HCT116 (cell line): ENCODE results near the gene RAC2. TPM values are rescaled to one million over a fixed set of nuclear protein-coding genes. Genes with fewer than 3 reads are reported as not detected.

ENCODE experiments used
- ATAC-seq: fragments of 200-7000 bp; cut with Tn5 transposase; 2 replicates; pipeline ENCODE4 v1.9.1; 2020; ENCODE audit warnings: mild to moderate bottlenecking, moderate library complexity
- BruUV-seq: library from RNA; stranded (reverse); fragments of 400-500 nt; replicated peaks from 2 replicates; lab custom pipeline; 2021; lab: Mats Ljungman, UMichigan
- CTCF ChIA-PET: fragments of 300-600 bp; sonication (Branson Sonifier 250); formaldehyde crosslinking; loops from one replicate; lab custom pipeline; 2021; ENCODE audit warnings: antibody characterized with exemption; lab: Charles Lee
- POLR2A ChIA-PET: fragments of 300-600, 350-600 bp; sonication (Branson Sonifier 250); formaldehyde crosslinking; loops from one replicate; lab custom pipeline; 2021; ENCODE audit warnings: antibody characterized with exemption; lab: Charles Lee
- RAD21 ChIA-PET, 2 experiments: fragments of 300-600 bp; sonication (Branson Sonifier 250); formaldehyde crosslinking; loops; one replicate each; lab custom pipeline; 2023; ENCODE audit warnings: low total read pairs in 2 of 2; ENCODE audit not compliant: uncharacterized antibody in 2 of 2, unreplicated experiment in 2 of 2, low non-redundant PET in 1 of 2; lab: Charles Lee
- DNase-seq: peaks from one replicate; pipeline ENCODE4 v3.0.0-alpha.2; 2010; ENCODE audit warnings: low read depth, low spot score
- H2AFZ ChIP-seq: fragments of 200-600 bp; shearing (Covaris generic), sonication (generic); 2 replicates; pipeline ENCODE4 v1.6.1; 2017; ENCODE audit warnings: low read depth, mixed run types, mixed read lengths, antibody characterized with exemption, low read length; ENCODE audit not compliant: poor library complexity, severe bottlenecking
- H3K27ac ChIP-seq: 2 replicates; pipeline ENCODE4 v1.5.1; 2012; ENCODE audit warnings: low read depth, low read length
- H3K27me3 ChIP-seq: fragments of 200-600 bp; sonication (generic); 2 replicates; pipeline ENCODE4 v1.6.1; 2016; ENCODE audit warnings: mixed run types, low read length, mixed read lengths; ENCODE audit not compliant: insufficient read depth
- H3K36me3 ChIP-seq, 2 experiments: fragments of 200-500 bp in 1 of 2; fragments of 200-600 bp in 1 of 2; sonication (Bioruptor generic) in 1 of 2; sonication (generic) in 1 of 2; 2 replicates each; pipeline versions ENCODE4 v1.5.1 to v1.6.1; 2014 to 2016; ENCODE audit warnings: low read length in 2 of 2, inconsistent platforms in 1 of 2, mixed read lengths in 1 of 2, mixed run types in 1 of 2; ENCODE audit not compliant: insufficient read depth in 2 of 2, control insufficient read depth in 1 of 2
- H3K4me1 ChIP-seq, 2 experiments: fragments of 200-600 bp in 1 of 2; sonication (generic) in 1 of 2; 2 replicates each; pipeline versions ENCODE4 v1.5.1 to v1.6.1; 2012 to 2017; ENCODE audit warnings: low read length in 2 of 2, inconsistent platforms in 1 of 2, mild to moderate bottlenecking in 1 of 2, mixed read lengths in 1 of 2, mixed run types in 1 of 2, moderate library complexity in 1 of 2; ENCODE audit not compliant: insufficient read depth in 2 of 2, control insufficient read depth in 1 of 2
- H3K4me2 ChIP-seq: fragments of 200-600 bp; sonication (generic); 2 replicates; pipeline ENCODE4 v1.6.1; 2017; ENCODE audit warnings: mixed run types, low read length, mixed read lengths
- H3K4me3 ChIP-seq, 2 experiments: fragments of 200-600 bp in 1 of 2; sonication (generic) in 1 of 2; replicated peaks in 1 of 2; 2 replicates each; pipeline ENCODE4 v1.5.1; 2011 to 2016; ENCODE audit warnings: low read length in 2 of 2, control low read depth in 1 of 2, low read depth in 1 of 2, mild to moderate bottlenecking in 1 of 2, mixed read lengths in 1 of 2, mixed run types in 1 of 2
- H3K79me2 ChIP-seq: fragments of 200-600 bp; sonication (generic); 2 replicates; pipeline ENCODE4 v1.6.1; 2017; ENCODE audit warnings: mild to moderate bottlenecking, mixed run types, low read length, moderate library complexity, mixed read lengths; ENCODE audit not compliant: insufficient read depth
- H3K9ac ChIP-seq: fragments of 200-600 bp; sonication (generic); 2 replicates; pipeline ENCODE4 v1.6.1; 2016; ENCODE audit warnings: low read length, mixed read lengths
- H3K9me2 ChIP-seq: fragments of 200-600 bp; sonication (generic), shearing (Covaris generic); 2 replicates; pipeline ENCODE4 v1.6.1; 2017; ENCODE audit warnings: mixed run types, mild to moderate bottlenecking, moderate library complexity; ENCODE audit not compliant: insufficient read depth
- H3K9me3 ChIP-seq, 2 experiments: fragments of 200-500 bp in 1 of 2; fragments of 200-600 bp in 1 of 2; sonication (Bioruptor generic) in 1 of 2; sonication (generic) in 1 of 2; 2 replicates each; pipeline ENCODE4 v1.6.1; 2014 to 2017; ENCODE audit warnings: low read length in 2 of 2, mixed read lengths in 2 of 2, inconsistent platforms in 1 of 2, low read depth in 1 of 2, mild to moderate bottlenecking in 1 of 2, mixed run types in 1 of 2, moderate library complexity in 1 of 2; ENCODE audit not compliant: control insufficient read depth in 1 of 2, insufficient read depth in 1 of 2
- H4K20me1 ChIP-seq: fragments of 200-600 bp; sonication (generic), shearing (Covaris generic); 2 replicates; pipeline ENCODE4 v1.6.1; 2017; ENCODE audit warnings: mixed run types, mild to moderate bottlenecking, moderate library complexity; ENCODE audit not compliant: insufficient read depth
- CBX3 ChIP-seq: IDR thresholded peaks from 2 replicates; pipeline ENCODE4 v1.6.1; 2012; ENCODE audit warnings: low read depth
- EGR1 ChIP-seq: IDR thresholded peaks from 2 replicates; pipeline ENCODE4 v1.6.1; 2012; ENCODE audit warnings: low read depth
- EZH2phosphoT487 ChIP-seq: fragments of 200-600 bp; IDR thresholded peaks from 2 replicates; pipeline ENCODE4 v1.6.1; 2018; ENCODE audit warnings: antibody characterized with exemption, borderline replicate concordance
- JUND ChIP-seq: IDR thresholded peaks from 2 replicates; pipeline ENCODE4 v1.6.1; 2012
- POLR2AphosphoS5 ChIP-seq: IDR thresholded peaks from 2 replicates; pipeline ENCODE4 v1.6.1; 2011; ENCODE audit warnings: mild to moderate bottlenecking, low read depth, low read length, moderate library complexity
- SP1 ChIP-seq: IDR thresholded peaks from 2 replicates; pipeline ENCODE4 v1.6.1; 2012; ENCODE audit warnings: low read depth
- TCF7L2 ChIP-seq: IDR thresholded peaks from 2 replicates; pipeline ENCODE4 v1.7.0; 2011; ENCODE audit warnings: borderline replicate concordance, inconsistent platforms; ENCODE audit not compliant: insufficient read depth, insufficient read length; ENCODE audit errors: extremely low read depth
- intact Hi-C: fragments of 100-400 bp; cut with micrococcal nuclease; formaldehyde crosslinking; loops from 2 replicates; pipeline ENCODE4 v1.10.0; 2022
- total RNA-seq: library from RNA; stranded (reverse); gene quantifications from one replicate; pipeline ENCODE4 v1.2.1, GENCODE V29; 2021; ENCODE audit not compliant: unreplicated experiment
- TF ChIP-seq, protein P1 (sequence below): IDR thresholded peaks from 2 replicates; pipeline ENCODE4 v1.6.1; 2011; ENCODE audit warnings: mild to moderate bottlenecking, low read length, moderate library complexity; ENCODE audit not compliant: insufficient replicate concordance; ENCODE audit errors: extremely low read depth
- TF ChIP-seq, protein P2 (sequence below): IDR thresholded peaks from 2 replicates; pipeline ENCODE4 v1.6.1; 2012; ENCODE audit warnings: low read depth
- TF ChIP-seq, protein P3 (sequence below), 3 experiments: fragments of 200-600 bp in 1 of 3; sonication (generic) in 1 of 3; IDR thresholded peaks in 2 of 3; conservative IDR thresholded peaks in 1 of 3; 2 replicates each; pipeline ENCODE4 v1.5.1; 2012 to 2017; ENCODE audit warnings: low read depth in 2 of 3, low read length in 2 of 3, antibody characterized with exemption in 1 of 3, borderline replicate concordance in 1 of 3, control low read depth in 1 of 3, mild to moderate bottlenecking in 1 of 3, mixed read lengths in 1 of 3, mixed run types in 1 of 3, moderate library complexity in 1 of 3; ENCODE audit not compliant: insufficient read depth in 1 of 3
- TF ChIP-seq, protein P4 (sequence below): IDR thresholded peaks from 2 replicates; pipeline ENCODE4 v1.6.1; 2012

Gene RAC2
- total RNA-seq, 1 experiment from 2014 or later: 62.0 TPM

DNA sequence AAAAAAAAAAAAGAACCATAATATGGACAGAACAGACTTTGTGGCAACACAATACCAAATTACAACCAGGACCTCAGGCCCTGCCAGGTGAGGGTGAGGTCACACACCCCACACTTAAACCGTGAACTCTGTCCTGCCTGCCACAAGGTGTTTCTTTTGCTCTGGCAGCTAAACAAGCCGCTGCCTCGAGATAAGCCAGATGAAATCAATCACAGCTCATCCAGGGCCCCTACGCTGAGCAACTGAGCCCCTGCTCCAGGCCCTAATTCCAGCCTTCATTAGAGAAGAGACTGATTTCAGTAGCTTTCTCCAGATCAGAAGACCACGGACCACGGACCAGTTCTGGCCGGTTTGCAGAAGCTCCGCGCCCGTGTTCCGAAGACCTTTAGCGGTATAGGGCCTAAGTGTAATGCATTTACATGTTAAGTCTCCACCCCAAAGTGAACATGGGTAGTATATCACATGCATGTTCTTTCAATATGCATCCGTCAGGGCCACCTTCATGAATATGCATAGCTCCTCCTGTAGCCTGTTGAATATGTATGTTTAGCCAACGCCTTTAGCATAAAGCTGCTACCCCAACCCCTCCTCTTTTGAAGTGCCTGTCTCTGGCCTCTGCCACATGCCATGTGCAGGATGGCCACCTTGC is 14.8 kb upstream of the RAC2 start:
- ChIA-PET RAD21 (interaction anchor here (0.8 to 1.5 kb wide), 3 partner anchors 34 to 59 kb away, joined by 3 to 5 read pairs (median 3); no protein-coding TSS in a partner anchor), CTCF (interaction anchor here (0.6 to 3.8 kb wide), 24 partner anchors 9 to 630 kb away, joined by 3 to 44 read pairs (median 4); partner anchors contain the start of genes C1QTNF6, IFT27 and RAC2), POLR2A (interaction anchor here (0.9 to 1.4 kb wide), 5 partner anchors 9 to 456 kb away, joined by 3 to 6 read pairs (median 3); no protein-coding TSS in a partner anchor)
- Histone ChIP-seq H3K4me1 (peaks cover 36 to 51% of the 10 kb centered on the region in 2 experiments), H2AFZ (peak overlapping the region; percentile 70), H3K9me3 (peaks cover 0 to 4% of the 10 kb centered on the region in 2 experiments; a peak in 1 of 4 replicates), H4K20me1 (no peaks in the 10 kb centered on the region), H3K9ac (peak overlapping the region; percentile 33; the same call in 1 of the 2 replicates), H3K9me2 (no peaks in the 10 kb centered on the region), H3K4me3 (peak overlapping the region; percentile 15 to 35; a peak in 3 of 4 replicates), H3K27me3 (no peaks in the 10 kb centered on the region), H3K36me3 (no peaks in the 10 kb centered on the region), H3K79me2 (no peaks in the 10 kb centered on the region), H3K4me2 (peak overlapping the region; percentile 76), H3K27ac (peak overlapping the region; percentile 3; the same call in 1 of the 2 replicates)
- DNase-seq (no peak), ATAC-seq (peak; percentile 35; the same call in 1 of the 2 replicates)
- intact Hi-C loops: loop anchor here (1.0 to 2.0 kb wide), 2 partner anchors 93 to 198 kb away; no protein-coding TSS in a partner anchor
- BruUV-seq: no TSS peak
- TF ChIP-seq JUND: no peak
- TF ChIP-seq, protein P1, sequence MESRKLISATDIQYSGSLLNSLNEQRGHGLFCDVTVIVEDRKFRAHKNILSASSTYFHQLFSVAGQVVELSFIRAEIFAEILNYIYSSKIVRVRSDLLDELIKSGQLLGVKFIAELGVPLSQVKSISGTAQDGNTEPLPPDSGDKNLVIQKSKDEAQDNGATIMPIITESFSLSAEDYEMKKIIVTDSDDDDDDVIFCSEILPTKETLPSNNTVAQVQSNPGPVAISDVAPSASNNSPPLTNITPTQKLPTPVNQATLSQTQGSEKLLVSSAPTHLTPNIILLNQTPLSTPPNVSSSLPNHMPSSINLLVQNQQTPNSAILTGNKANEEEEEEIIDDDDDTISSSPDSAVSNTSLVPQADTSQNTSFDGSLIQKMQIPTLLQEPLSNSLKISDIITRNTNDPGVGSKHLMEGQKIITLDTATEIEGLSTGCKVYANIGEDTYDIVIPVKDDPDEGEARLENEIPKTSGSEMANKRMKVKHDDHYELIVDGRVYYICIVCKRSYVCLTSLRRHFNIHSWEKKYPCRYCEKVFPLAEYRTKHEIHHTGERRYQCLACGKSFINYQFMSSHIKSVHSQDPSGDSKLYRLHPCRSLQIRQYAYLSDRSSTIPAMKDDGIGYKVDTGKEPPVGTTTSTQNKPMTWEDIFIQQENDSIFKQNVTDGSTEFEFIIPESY: no peak
- no peak for TF ChIP-seq CBX3
- TF ChIP-seq EGR1: no peak
- TF ChIP-seq EZH2phosphoT487: no peak
- no peak for TF ChIP-seq POLR2AphosphoS5
- no peak for TF ChIP-seq SP1
- TF ChIP-seq, protein P2, sequence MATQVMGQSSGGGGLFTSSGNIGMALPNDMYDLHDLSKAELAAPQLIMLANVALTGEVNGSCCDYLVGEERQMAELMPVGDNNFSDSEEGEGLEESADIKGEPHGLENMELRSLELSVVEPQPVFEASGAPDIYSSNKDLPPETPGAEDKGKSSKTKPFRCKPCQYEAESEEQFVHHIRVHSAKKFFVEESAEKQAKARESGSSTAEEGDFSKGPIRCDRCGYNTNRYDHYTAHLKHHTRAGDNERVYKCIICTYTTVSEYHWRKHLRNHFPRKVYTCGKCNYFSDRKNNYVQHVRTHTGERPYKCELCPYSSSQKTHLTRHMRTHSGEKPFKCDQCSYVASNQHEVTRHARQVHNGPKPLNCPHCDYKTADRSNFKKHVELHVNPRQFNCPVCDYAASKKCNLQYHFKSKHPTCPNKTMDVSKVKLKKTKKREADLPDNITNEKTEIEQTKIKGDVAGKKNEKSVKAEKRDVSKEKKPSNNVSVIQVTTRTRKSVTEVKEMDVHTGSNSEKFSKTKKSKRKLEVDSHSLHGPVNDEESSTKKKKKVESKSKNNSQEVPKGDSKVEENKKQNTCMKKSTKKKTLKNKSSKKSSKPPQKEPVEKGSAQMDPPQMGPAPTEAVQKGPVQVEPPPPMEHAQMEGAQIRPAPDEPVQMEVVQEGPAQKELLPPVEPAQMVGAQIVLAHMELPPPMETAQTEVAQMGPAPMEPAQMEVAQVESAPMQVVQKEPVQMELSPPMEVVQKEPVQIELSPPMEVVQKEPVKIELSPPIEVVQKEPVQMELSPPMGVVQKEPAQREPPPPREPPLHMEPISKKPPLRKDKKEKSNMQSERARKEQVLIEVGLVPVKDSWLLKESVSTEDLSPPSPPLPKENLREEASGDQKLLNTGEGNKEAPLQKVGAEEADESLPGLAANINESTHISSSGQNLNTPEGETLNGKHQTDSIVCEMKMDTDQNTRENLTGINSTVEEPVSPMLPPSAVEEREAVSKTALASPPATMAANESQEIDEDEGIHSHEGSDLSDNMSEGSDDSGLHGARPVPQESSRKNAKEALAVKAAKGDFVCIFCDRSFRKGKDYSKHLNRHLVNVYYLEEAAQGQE: no peak
- TF ChIP-seq, protein P3, sequence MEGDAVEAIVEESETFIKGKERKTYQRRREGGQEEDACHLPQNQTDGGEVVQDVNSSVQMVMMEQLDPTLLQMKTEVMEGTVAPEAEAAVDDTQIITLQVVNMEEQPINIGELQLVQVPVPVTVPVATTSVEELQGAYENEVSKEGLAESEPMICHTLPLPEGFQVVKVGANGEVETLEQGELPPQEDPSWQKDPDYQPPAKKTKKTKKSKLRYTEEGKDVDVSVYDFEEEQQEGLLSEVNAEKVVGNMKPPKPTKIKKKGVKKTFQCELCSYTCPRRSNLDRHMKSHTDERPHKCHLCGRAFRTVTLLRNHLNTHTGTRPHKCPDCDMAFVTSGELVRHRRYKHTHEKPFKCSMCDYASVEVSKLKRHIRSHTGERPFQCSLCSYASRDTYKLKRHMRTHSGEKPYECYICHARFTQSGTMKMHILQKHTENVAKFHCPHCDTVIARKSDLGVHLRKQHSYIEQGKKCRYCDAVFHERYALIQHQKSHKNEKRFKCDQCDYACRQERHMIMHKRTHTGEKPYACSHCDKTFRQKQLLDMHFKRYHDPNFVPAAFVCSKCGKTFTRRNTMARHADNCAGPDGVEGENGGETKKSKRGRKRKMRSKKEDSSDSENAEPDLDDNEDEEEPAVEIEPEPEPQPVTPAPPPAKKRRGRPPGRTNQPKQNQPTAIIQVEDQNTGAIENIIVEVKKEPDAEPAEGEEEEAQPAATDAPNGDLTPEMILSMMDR (IDR thresholded peaks at IDR 0.05 in 2 of 3, conservative IDR thresholded peaks at IDR 0.05 in 1 of 3; ENCODE audit: borderline replicate concordance in 1 of 3, insufficient read depth in 1 of 3, low read depth in 2 of 3, low read length in 2 of 3): no peak
- no peak for TF ChIP-seq TCF7L2
- TF ChIP-seq, protein P4, sequence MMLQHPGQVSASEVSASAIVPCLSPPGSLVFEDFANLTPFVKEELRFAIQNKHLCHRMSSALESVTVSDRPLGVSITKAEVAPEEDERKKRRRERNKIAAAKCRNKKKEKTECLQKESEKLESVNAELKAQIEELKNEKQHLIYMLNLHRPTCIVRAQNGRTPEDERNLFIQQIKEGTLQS: no peak
